ENCODE results near the gene PM20D2.

GRCh38 chr6:89208551-89208950 is 62.7 kb downstream of the PM20D2 start:
- no peak for TF ChIP-seq POLR2A (IDR thresholded peaks at IDR 0.05; ENCODE audit: extremely low read depth, insufficient read length)
- no peak for TF ChIP-seq CTCF (IDR thresholded peaks at IDR 0.05; ENCODE audit: low read depth, low read length)
- TF ChIP-seq MYC (IDR thresholded peaks at IDR 0.05; ENCODE audit: low read depth, low read length): no peak
- TF ChIP-seq MAX (IDR thresholded peaks at IDR 0.05; ENCODE audit: low read depth, low read length): no peak
